GM19455 (cell line): Measurements from ENCODE around the gene DOCK4.
A peak's percentile ranks its signal among the peaks of the same experiment; 100 is the strongest.

Source experiments
- ATAC-seq: cut with Tn5 transposase; IDR thresholded peaks from one replicate; pipeline ENCODE4 v1.9.1; 2021; ENCODE audit not compliant: unreplicated experiment

DOCK4 gene

DNA sequence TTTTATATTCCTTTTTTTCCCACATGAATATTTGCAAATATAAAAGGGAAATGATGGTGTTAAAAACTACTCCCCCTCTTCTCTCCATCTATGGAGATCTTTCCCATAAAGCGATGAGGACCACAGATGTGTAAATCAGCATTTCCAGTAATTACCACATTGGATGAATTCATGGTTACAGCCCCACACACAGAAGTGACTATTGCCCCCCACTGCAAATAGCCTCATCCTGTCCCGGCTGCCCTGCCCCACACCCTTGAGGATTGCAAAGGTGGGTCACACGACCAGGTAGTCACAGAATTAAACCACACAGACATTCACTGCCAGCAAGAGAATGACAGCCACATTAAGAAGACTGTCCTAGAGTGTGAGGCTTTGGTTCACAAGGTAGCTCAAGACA lies 145.1 kb downstream of the DOCK4 start:
- no peak for ATAC-seq

DNA sequence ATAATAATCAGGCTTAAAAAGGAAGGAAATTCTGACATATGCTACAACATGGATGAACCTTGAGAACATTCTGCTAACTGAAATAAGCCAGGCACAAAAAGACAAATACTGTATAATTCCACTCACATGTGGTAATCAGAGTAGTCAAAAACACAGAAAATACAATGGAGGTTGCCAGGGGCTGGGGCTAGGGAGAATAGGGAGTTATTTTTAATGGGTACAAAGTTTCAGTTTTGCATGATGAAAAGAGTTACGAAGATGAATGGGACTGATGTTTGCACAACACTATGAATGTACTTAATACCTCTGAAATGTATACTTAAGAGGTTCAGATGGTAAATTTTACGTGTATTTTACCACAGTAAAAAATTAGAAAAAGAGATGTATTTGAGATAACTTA lies 145.6 kb downstream of the DOCK4 start:
- no peak for ATAC-seq

DNA sequence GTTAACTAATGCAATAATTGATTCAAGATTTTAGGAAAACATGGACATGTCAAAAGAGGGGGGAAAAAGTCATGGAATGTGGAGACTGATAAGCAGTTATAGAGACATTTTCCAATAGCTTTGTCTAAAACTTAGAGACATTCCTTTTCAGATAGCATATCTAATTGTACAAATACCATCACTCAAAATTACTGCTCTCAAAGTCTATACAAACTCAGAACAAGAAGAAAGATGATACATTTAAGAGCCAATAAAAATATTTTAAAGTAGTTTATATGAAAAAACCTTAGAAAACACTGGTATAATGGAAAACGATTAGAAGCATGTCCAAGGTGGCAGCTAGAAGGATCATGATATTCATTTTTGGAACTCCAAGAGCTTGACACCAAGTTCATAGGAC lies 146.5 kb downstream of the DOCK4 start:
- ATAC-seq: no peak

DNA sequence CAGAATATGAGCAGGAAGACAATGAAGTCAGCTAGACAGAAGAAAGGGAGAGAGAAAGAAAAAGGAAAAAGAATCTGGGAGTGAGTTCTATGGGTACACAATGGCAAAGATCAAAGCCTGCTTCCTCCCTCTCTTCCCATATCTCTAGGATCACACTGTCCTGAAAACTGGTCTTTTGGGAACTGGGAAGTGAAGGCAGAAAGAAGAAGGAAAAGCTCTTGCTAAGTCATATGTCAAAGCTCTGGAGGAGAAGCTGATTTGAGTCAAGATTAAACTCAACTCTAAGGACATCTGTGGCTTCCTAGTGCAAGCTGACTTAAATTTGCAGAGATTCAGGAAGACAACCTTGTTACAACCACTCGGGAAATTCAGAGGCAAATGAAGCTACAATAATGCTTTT lies 147.5 kb downstream of the DOCK4 start:
- ATAC-seq: no peak

DNA sequence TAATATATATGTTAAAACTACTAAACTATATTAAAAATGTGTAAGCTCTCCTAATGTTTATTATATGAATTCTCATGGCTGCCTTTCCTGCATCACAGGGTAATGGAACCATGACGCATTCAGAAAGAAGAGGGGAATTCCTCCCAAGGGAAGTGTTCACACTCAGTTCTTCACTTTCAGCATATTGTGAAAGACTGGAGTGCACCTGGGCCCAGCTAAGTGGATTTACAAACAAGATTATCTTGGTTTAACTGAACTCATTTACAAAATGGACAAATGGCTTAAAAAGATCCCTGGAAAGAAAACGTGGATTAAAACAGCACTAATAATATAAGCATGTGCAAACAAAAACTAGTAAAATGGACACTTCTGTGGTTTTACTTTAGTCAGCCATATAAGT lies 149.8 kb downstream of the DOCK4 start:
- peak; percentile 50 for ATAC-seq

DNA sequence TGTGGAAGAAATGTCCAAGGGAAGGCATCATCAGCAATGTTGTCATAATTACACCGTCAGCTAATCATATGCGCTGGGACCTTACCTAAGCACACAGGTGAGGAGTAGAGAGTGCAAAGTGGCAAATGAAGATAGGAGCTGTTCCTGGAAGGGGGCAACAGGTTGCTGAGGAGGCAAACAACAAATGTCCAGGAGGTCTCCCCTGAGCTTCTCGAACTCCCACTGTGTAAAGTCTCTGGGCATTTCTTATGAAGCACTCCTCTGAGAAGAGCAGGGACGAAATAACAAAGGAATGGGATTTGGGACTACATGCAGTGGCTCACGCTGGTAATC lies 152.5 kb downstream of the DOCK4 start:
- no peak for ATAC-seq

DNA sequence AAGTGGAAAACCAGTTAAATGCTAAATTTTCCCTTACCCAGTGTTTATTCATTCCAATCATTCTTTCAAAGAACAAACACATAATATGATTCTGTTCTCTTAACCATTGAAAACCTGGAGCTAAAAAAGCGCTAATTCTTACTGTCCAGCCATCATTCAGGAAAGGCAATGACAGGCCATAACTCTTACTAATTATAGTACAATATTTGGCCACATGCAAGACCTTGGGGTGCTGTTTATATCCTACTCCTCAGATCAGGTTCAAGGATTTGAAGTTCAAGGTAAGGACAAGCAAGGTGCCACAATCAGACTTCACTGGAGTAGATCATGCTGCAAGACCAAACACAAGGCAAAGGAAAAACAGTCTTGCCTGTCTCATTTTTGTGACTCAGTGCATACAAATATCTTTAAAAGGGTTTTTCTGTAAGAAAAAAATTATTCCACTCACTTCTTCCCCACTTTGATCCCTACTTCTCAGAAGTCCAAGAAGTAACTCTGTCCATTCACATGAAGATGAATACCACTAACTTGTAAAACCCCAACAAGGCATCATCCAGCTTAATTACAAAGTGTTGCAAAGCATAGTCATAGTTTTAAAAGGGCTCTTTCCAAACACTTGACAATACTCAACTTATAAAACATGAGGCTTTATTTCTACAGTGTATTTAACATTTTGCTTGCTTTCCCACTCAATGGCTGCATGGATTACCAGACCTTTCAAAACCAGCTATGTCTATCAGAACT lies 153.0 kb downstream of the DOCK4 start:
- no peak for ATAC-seq

DNA sequence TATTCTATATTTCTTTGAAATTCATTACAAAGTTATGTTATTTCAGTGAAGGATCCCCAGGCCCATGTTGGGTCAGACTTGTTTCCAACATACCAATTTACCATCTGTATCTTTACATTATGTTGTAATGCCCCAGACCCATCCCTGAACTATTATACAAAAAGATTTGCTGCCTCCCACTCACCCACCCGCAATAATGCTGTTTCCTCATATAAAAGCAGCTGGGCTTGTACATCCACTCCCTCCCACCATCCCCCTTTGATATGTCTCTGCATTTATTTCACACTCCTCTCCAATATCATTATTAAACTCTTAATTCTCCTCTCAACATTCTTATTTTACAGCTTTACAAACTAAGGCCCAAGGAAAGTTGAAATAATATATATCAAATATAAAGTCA lies 153.7 kb downstream of the DOCK4 start:
- no peak for ATAC-seq

DNA sequence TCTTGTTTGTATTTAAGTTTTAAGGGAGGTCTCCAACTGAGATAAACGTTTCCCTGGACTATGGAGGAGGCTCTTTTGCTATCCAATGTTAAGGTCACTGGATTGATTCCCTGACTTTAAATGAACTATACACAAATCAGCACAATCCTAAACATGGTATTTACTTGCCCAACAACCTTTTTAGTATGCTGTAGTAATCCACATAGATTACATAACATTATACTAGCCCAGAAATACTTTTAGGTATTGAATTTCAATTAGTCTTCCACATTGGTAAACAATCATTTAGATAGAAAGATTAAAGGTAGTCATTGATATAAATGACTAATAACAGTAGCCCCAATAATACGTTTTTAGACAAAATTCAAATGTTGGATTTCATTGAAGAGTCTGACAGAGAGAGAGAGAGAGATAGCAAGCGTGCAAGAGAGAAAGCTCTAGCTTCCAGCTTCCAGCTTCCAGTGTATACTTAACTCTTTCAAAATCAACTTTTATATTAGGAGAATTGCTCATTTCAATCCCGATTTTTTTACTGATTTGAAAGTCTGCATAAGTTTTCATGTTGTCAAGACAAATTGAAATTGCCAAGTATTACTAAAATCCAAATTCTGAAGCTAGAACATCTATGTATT lies 155.8 kb downstream of the DOCK4 start:
- no peak for ATAC-seq

DNA sequence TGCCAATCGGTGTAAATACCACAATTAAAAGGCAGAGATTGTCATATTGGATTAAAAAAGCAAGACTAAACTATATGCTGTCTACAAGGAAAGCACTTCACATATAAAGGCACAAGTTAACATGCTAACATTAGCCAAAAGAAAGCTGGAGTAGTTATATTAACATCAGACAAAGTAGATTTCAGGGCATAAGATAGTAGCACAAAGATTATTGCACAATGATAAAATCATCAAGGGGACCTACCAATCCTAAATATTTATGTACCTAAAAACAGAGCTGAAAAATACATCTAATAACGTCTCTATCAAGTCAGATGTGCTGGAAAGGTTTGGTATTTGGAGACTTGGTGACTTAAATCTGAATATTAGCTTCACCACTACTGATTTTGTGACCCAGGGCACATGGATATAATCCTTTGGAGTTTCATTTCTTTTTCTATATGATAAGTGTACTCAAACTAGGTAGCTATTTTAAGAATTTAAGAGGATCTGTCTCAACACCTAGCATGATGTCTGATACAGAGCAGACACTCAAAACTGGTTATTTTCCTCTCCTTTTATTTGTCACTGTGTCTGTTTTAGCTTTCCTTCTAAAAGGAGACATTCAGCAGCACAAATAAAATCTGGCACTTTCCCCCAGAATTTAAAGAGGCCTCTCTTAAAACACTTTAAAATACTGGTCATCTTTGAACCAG lies 156.5 kb downstream of the DOCK4 start:
- ATAC-seq: no peak

DNA sequence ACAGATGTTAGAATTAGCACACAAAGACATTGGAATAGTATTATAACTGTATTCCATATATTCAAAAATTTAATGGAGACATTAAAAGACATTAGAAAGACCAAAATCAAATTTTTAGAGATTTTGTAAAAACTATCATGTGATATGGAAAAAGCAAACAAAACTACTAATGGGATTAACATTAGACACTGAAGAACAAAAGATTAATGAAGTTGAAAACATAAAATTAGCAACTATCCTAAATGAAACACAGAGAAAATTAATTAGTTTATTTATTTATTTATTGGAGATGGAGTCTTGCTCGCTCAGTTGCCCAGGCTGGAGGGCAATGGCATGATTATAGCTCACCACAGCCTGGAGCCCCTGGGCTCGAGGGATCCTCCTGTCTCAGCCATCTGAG lies 158.8 kb downstream of the DOCK4 start:
- ATAC-seq: no peak

DNA sequence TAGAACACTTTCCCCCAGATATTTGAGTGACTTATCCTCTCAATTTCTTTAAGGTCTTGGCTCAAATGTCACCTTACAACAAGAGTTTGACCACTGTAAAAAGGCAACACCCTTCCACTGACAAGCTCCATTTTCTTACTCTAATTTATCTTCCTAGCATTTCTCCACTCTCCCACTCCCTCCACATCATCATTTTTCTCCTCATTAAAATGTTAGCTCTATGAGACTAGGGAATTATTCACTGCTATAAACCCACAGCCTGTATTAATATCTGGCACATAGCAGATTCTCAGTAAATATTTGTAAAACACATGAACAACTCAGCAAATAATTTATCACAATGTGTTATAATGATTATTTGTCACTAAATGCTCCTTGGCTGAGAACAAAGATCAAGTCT lies 161.0 kb downstream of the DOCK4 start:
- ATAC-seq: no peak

DNA sequence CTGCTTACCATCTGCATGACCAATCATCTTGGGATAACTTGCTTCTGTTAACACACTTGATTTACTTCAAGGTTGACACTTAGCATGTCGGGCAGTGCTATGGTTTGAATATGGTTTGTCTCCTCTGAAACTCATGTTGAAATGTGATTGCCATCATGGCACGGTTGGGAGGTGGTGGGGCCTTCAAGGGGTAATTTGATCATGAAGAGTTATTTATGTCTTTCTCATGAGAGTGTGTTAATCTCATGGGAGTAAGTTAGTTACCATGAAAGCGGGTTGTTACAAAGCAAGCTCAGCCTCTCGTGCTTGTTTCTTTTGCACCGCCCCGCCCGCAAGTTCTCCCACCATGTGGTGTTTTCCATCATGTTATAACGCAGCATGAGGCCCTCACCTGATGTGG lies 163.6 kb downstream of the DOCK4 start:
- no peak for ATAC-seq

DNA sequence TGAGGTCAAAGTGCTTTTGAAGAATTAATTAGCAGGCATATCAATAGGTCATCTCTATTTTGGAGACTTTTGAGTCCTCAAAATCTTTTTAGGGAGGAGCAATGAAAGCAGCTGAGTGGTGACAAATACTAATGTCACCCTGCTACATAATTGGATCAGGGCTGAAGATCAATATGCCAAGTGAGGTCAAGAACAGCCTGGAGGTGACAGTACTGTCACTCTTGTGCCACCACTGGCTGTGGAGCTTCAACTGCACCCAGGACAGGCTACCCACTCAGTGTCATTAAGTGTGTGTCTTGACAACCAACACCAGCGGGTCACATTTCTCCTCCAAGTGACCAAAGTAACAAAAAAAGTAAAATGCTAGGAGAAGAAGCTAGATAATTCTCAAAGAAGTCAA lies 167.8 kb downstream of the DOCK4 start:
- ATAC-seq: no peak

DNA sequence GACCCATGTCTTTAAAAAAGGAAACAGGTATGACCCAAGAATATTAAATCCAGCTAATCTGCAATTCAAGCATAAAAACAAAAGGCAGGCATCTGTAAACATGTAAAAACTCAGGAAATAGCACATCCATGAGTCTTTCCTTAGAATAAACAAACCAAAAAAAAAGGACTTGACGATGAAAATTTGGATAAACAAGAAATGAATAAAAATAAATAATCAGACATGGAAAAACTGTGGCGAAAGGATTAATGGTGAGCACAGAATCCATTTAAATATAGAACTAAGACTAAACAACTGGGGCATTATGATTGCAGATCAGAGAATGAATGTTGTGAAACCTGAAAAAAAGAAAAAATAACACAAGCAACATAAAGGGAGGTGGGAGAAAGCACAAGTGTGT lies 170.1 kb downstream of the DOCK4 start:
- no peak for ATAC-seq

DNA sequence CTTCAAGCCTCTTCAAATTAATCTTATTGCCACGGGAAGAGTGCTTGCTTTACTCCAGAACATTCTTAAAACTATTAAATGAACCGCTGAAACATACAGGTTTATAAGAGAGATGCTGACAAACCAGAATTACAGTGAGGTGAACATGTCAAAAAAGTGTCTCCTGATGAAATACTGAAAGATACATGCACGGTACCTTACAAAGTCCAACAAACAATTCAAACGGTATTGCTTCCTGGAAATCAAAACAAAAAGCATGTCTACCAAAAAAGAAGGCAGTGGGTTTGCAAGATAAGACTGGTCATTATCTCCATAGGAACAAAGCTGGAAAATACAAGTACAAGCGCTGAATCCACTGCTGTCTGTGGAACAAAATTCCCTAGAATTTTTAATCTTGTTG lies 174.5 kb downstream of the DOCK4 start:
- no peak for ATAC-seq

DNA sequence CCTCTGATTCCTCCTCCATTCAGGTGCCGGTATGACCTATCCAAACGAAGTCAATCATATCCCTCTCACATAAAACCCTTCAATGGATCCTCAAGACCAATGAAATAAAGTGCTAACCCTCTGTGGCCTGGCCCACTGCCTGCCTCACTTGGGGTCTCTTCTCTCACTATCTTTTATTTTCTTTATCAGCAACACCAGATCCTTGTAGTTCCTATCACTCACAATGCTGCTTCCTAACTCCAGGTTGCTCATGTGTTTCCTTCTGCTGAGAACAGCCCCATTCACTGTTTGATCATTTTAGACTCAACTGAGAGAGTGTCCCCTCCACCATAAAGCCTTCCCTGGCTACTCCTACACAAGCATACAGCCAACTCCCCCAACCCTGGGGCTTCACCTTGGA lies 180.6 kb downstream of the DOCK4 start:
- no peak for ATAC-seq

DNA sequence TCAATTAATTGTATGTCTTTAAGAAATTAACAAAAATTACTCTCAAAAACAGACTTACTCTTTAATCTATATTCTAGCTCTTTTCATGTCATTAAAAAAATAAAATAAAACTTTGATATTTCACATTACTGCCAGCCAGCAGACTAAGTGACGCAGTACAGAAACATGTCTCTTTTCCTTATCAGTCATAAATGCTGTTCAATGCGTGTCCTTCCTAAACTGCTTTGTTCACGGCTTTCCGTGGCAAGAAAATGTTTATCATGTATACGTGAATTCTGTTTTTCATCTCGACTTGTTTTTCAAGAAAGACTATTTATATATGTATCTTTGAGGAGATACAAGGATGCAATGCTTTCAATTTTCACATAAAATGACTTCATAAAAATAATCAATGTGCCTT lies 182.4 kb downstream of the DOCK4 start:
- no peak for ATAC-seq

DNA sequence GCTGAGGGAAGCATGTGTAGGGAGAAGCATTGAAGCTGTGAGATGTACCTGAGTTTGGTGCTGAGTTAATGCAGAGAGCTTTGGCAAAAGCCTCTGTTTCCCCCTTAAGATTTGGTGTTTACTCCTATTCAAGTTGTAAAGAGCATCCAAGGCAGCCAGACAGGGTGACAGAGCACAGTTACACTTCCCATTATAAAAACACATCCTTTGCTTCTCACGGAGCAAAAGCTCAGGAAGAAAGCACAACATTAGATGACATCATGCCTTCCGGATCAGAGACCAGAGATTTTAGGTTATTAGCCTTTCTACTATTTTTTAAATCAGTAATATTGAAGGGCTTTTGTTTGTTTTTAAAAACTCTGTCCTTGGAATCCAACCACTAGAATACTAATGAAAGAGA lies 182.9 kb downstream of the DOCK4 start:
- ATAC-seq: no peak

DNA sequence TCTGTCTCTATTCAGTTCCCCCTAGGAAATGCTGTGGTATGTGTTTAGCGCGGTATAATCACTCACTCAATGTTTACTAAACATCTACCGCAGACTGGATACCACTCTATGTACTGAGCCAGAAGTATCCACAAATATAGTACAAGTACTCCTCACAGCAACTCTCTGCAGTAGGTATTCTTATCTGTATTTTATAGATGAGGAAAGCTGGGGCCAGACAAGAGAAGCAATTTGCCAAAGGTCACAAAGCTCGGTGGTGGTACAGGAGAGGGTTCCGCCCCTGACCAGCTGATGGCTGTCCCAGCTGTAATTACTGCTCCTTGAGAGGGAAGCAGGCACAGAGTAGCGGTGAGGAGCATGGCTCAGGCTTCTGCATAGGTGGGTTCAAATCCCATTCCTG lies 184.1 kb downstream of the DOCK4 start:
- no peak for ATAC-seq

DNA sequence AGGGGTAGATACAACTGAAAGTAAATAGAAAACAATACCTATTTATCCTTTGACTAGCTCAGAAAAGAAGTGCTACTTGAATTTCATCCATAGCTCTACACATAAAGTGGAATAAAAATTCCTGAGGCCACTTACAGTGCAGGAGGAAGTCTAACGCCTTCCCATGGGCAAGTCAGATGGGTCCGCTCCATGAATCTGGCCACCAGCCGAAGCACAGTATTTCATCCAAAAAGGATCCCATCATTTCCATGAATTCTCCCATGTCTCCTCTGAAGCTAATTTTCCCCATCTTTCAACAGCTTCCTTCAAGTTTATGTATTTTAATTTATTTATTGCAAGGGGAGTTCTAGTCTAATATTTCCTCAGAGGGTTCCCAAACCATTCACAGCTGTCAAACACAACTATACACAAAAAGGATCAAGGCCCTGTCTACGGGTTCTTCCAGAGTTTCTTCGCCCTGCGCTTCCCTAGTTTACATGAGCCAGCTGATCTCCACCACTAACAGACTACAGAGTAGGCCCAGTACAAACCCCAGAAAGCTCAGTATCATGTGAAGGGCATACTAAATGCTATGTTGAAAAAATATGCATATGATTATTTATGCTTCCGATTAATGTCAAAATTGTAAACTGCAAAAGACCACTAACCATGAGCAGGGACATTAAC lies 184.7 kb downstream of the DOCK4 start:
- ATAC-seq: no peak

DNA sequence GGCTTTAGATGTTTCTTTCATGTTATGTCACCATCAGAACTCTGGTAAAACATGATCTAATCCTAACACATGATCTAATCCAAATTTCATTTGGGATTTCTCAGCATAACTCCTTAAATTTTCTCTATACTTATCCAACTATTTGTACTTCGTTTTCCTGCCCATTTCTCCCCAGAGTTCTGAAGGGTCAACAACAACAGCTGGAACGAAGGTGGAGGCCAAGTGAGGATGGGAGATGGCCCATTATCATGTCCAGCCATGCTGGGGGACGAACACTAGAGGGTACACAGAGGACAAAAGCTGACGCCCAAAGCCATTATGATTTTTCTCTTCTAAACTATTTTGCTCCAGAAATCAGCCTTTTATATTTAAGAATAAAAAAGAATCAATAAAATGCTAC lies 185.4 kb downstream of the DOCK4 start:
- ATAC-seq: no peak
